ENCODE results near the gene ALK. TPM values are rescaled to one million over a fixed set of nuclear protein-coding genes. Genes with fewer than 3 reads are reported as not detected.

The ALK gene
- polyA plus RNA-seq, 3 donors = not detected

DNA sequence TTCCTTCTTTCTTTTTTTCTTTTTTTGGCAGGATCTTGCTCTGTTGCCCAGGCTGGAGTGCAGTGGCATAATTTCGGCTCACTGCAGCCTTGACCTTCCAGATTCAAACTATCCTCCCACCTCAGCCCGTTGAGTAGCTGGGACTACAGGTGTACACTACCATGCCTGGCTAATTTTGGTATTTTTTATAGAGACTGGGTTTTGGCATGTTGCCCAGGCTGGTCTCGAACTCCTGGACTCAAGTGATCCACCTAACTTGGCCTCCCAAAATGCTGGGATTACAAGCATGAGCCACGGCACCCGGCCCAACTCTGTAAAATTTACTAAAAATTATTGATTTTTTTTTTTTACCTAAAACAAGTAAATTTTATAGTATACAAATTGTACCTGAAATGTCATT lies 360.8 kb downstream of the ALK start:
- H3K9me3 Mint-ChIP-seq = peaks cover 0 to 4% (median 0%) of the 10 kb centered on the region in 7 donors
- intact Hi-C loops (cut with micrococcal nuclease) = no loop called here
- no CpG with 5 or more reads among the region's 5 CpGs for WGBS (ENCODE audit: insufficient coverage)

DNA sequence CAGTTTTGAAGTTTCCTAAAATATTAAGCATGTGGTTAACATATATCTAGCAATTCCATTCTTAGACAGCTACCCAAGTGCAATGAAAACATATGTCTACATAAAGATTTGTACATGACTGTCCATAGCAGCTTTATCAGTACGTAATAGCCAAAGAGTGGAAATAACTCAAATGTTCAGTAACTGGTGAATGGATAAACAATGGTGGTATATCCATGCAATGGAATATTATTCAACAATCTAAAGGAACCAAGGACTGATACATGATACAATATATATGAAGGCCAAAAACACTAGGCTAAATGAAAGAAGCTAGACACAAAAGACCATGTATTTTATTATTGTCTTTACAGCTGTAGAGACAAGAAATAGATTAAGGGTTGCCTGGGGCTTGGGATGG lies 361.4 kb downstream of the ALK start:
- no peaks in the 10 kb centered on the region for H3K36me3 Mint-ChIP-seq
- intact Hi-C loops (cut with micrococcal nuclease) = no loop called here
- Histone ChIP-seq H3K9me3 (replicated peaks in 1 of 2; ENCODE audit: control insufficient read depth in 1 of 2, insufficient read depth in 1 of 2, low read length in 2 of 2) (no peaks in the 10 kb centered on the region), H3K27me3 (ENCODE audit: control insufficient read depth in 2 of 2, insufficient read depth in 2 of 2, low read length in 2 of 2) (no peaks in the 10 kb centered on the region), H3K4me1 (ENCODE audit: control insufficient read depth in 1 of 2, insufficient read depth in 2 of 2, low read length in 2 of 2) (peaks cover 0 to 4% of the 10 kb centered on the region in 2 donors), H3K4me3 (replicated peaks in 1 of 3; ENCODE audit: low read depth in 2 of 3, low read length in 3 of 3) (no peak overlapping the region), H2AFZ (ENCODE audit: insufficient read depth, low read depth, low read length, poor library complexity, severe bottlenecking) (no peak overlapping the region), H4K20me1 (ENCODE audit: insufficient read depth, low read length) (no peaks in the 10 kb centered on the region), H3K9ac (ENCODE audit: insufficient read depth, low read length, poor library complexity, severe bottlenecking) (no peak overlapping the region), H3K79me2 (ENCODE audit: insufficient read depth, low read length) (no peaks in the 10 kb centered on the region), H3K36me3 (replicated peaks in 1 of 2; ENCODE audit: control insufficient read depth in 1 of 2, insufficient read depth in 2 of 2, low read length in 2 of 2) (no peaks in the 10 kb centered on the region), H3K27ac (ENCODE audit: low read depth in 1 of 2, low read length in 2 of 2) (no peak overlapping the region), H3K4me2 (replicated peaks; ENCODE audit: extremely low read depth, low read length, poor library complexity, severe bottlenecking) (no peak overlapping the region)
- H3K27ac Mint-ChIP-seq = no peak overlapping the region
- H3K9me3 Mint-ChIP-seq = peaks cover 0 to 4% (median 0%) of the 10 kb centered on the region in 7 donors
- peaks cover 0 to 2% (median 0%) of the 10 kb centered on the region in 3 donors for H3K27me3 Mint-ChIP-seq (ENCODE audit: low read depth in 3 of 3)
- H3K4me1 Mint-ChIP-seq = peaks cover 9% of the 10 kb centered on the region
- no peak for DNase-seq
- no peak overlapping the region for H3K4me3 Mint-ChIP-seq
- no CpG with 5 or more reads among the region's 1 CpG for WGBS (ENCODE audit: insufficient coverage)
- TF ChIP-seq, protein P1, sequence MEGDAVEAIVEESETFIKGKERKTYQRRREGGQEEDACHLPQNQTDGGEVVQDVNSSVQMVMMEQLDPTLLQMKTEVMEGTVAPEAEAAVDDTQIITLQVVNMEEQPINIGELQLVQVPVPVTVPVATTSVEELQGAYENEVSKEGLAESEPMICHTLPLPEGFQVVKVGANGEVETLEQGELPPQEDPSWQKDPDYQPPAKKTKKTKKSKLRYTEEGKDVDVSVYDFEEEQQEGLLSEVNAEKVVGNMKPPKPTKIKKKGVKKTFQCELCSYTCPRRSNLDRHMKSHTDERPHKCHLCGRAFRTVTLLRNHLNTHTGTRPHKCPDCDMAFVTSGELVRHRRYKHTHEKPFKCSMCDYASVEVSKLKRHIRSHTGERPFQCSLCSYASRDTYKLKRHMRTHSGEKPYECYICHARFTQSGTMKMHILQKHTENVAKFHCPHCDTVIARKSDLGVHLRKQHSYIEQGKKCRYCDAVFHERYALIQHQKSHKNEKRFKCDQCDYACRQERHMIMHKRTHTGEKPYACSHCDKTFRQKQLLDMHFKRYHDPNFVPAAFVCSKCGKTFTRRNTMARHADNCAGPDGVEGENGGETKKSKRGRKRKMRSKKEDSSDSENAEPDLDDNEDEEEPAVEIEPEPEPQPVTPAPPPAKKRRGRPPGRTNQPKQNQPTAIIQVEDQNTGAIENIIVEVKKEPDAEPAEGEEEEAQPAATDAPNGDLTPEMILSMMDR (IDR thresholded peaks at IDR 0.05) = no peak

More for the DNA sequence above, 360.8 kb downstream of the ALK start:
- Histone ChIP-seq H2AFZ (ENCODE audit: insufficient read depth, low read depth, low read length, poor library complexity, severe bottlenecking) (no peak overlapping the region), H3K4me3 (replicated peaks in 1 of 3; ENCODE audit: low read depth in 2 of 3, low read length in 3 of 3) (no peak overlapping the region), H3K27ac (ENCODE audit: low read depth in 1 of 2, low read length in 2 of 2) (no peak overlapping the region), H3K4me1 (ENCODE audit: control insufficient read depth in 1 of 2, insufficient read depth in 2 of 2, low read length in 2 of 2) (peaks cover 0 to 4% of the 10 kb centered on the region in 2 donors), H3K9ac (ENCODE audit: insufficient read depth, low read length, poor library complexity, severe bottlenecking) (no peak overlapping the region), H3K27me3 (ENCODE audit: control insufficient read depth in 2 of 2, insufficient read depth in 2 of 2, low read length in 2 of 2) (no peaks in the 10 kb centered on the region), H4K20me1 (ENCODE audit: insufficient read depth, low read length) (no peaks in the 10 kb centered on the region), H3K79me2 (ENCODE audit: insufficient read depth, low read length) (no peaks in the 10 kb centered on the region), H3K9me3 (replicated peaks in 1 of 2; ENCODE audit: control insufficient read depth in 1 of 2, insufficient read depth in 1 of 2, low read length in 2 of 2) (no peaks in the 10 kb centered on the region), H3K36me3 (replicated peaks in 1 of 2; ENCODE audit: control insufficient read depth in 1 of 2, insufficient read depth in 2 of 2, low read length in 2 of 2) (no peaks in the 10 kb centered on the region), H3K4me2 (replicated peaks; ENCODE audit: extremely low read depth, low read length, poor library complexity, severe bottlenecking) (no peak overlapping the region)
- no peak overlapping the region for H3K27ac Mint-ChIP-seq
- DNase-seq = no peak
- peaks cover 8% of the 10 kb centered on the region for H3K4me1 Mint-ChIP-seq
- TF ChIP-seq, protein P1 (IDR thresholded peaks at IDR 0.05) = no peak
- H3K4me3 Mint-ChIP-seq = no peak overlapping the region
- peaks cover 0 to 2% (median 0%) of the 10 kb centered on the region in 3 donors for H3K27me3 Mint-ChIP-seq (ENCODE audit: low read depth in 3 of 3)
- H3K36me3 Mint-ChIP-seq = no peaks in the 10 kb centered on the region

All from CD14-positive monocyte (primary cell).